OCI-LY1 (cell line): ENCODE measurements around the gene ANKS3.

Source experiments
- EZH2 ChIP-seq: fragments of 200-600 bp; sonication (generic), shearing (Covaris generic); IDR thresholded peaks from 2 replicates; pipeline ENCODE4 v1.8.0; 2017; ENCODE audit warnings: borderline replicate concordance, mixed run types, mild to moderate bottlenecking, antibody characterized with exemption, low read length, moderate library complexity, mixed read lengths
- TF ChIP-seq, protein P1 (sequence below): fragments of 200-600 bp; sonication (generic), shearing (Covaris generic); IDR thresholded peaks from 2 replicates; pipeline ENCODE4 v1.5.1; 2017; ENCODE audit warnings: mild to moderate bottlenecking, antibody characterized with exemption, low read length, moderate library complexity, mixed read lengths

DNA sequence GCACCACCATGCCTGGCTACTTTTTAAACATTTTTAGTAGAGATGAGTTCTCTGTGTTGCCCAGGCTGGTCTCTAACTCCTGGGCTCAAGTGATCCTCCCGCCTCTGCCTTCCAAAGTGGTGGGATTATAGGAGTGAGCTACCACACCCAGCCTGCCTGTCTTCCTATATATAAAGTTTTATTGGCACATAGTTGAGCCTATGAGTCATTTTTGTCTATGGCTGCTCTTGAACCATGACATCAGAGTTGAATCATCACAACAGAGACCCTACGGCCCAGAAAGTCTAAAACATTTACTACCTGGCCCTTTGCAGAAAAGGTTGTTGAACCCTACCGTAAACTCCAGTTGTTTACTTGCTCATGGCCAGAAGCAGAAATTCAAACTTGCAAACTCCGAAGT, 46.2 kb upstream of the ANKS3 start:
- TF ChIP-seq, protein P1, sequence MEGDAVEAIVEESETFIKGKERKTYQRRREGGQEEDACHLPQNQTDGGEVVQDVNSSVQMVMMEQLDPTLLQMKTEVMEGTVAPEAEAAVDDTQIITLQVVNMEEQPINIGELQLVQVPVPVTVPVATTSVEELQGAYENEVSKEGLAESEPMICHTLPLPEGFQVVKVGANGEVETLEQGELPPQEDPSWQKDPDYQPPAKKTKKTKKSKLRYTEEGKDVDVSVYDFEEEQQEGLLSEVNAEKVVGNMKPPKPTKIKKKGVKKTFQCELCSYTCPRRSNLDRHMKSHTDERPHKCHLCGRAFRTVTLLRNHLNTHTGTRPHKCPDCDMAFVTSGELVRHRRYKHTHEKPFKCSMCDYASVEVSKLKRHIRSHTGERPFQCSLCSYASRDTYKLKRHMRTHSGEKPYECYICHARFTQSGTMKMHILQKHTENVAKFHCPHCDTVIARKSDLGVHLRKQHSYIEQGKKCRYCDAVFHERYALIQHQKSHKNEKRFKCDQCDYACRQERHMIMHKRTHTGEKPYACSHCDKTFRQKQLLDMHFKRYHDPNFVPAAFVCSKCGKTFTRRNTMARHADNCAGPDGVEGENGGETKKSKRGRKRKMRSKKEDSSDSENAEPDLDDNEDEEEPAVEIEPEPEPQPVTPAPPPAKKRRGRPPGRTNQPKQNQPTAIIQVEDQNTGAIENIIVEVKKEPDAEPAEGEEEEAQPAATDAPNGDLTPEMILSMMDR: no peak
- no peak for TF ChIP-seq EZH2
